ENCODE measurements around the gene SLPI.

- no peak for TF ChIP-seq CTCF (IDR thresholded peaks at IDR 0.05)
- no peak for TF ChIP-seq POLR2AphosphoS5 (IDR thresholded peaks at IDR 0.05)
Measured at GRCh38 chr20:45258664-45259063, 4.3 kb upstream of the SLPI start.
